HEK293 (cell line): ENCODE data around the gene MXI1.

Experiments
- PBX3 ChIP-seq: sonication (generic); formaldehyde crosslinking; IDR thresholded peaks from 2 replicates; pipeline ENCODE4 v1.8.1; 2022; ENCODE audit warnings: mild to moderate bottlenecking, moderate library complexity, missing genetic modification reagents
- ZNF146 ChIP-seq: fragments of 450-650 bp; formaldehyde crosslinking; IDR thresholded peaks from 2 replicates; pipeline ENCODE4 v1.5.1; 2016; ENCODE audit warnings: missing biosample characterization, missing genetic modification characterization

GRCh38 chr10:110284262-110284661 is 76.9 kb downstream of the MXI1 start:
- no peak for TF ChIP-seq ZNF146 (tag by site-specific recombination)
- TF ChIP-seq PBX3 (CRISPR knock-in tag) = no peak
